Glomerular endothelial cell (primary cell): ENCODE results near the gene CISD3. TPM values are rescaled to one million over a fixed set of nuclear protein-coding genes. Genes with fewer than 3 reads are reported as not detected.

ENCODE experiments used
- DNase-seq: peaks from one replicate; pipeline ENCODE4 v3.0.0-alpha.2; 2011; ENCODE audit warnings: low read depth, low spot score; ENCODE audit errors: extremely low read depth
- total RNA-seq: library from RNA; depleted of rRNA; stranded (reverse); fragments of >200 nt; gene quantifications from 2 replicates; pipeline ENCODE4 v1.2.3, GENCODE V29; 2015

Gene CISD3
- 6.1 and 13.3 TPM in 2 replicates for total RNA-seq

DNA sequence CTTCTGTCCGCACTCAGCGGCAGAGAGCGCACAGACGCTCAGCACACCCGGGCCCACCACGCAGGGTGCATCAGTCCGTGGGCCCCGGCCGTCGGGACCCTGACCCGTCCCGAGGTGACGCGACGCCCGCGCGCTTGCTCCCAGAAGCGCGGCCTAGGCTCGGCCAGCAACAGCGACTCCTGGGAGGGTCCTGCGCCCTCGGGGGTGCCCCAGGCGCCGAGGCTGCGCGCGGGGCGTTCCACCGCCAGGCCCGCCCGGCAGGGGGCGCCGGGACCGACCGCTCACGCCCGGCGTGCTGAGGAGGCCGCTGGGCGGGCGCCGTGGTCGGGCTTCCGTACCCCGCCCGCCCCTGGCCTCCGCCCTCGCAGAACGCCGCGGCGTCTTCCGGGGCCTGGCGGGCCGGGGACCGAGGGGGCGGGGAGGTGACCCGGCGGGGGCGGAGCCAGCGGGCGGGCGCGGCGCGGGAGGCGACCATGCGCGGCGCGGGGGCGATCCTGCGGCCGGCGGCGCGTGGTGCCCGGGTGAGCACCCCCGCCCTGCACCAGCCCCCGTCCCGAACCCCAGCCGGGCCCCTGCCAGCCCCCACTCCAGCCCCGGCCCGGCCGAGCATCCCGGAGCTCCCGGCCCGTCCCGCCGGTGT lies at the start of gene CISD3:
CISD3 (plus strand) TSS at position 456 of the 640 bp plus-strand sequence; CDS start at position 474, 18 bp downstream.
- no peak for DNase-seq

- DNase-seq, result no peak
Observed at GRCh38 chr17:38681096-38681495, 49.0 kb upstream of the CISD3 start.

GRCh38 chr17:38685491-38685890 lies 44.6 kb upstream of the CISD3 start:
- DNase-seq, result no peak

- DNase-seq, result no peak
Observed at GRCh38 chr17:38687286-38687685, 42.9 kb upstream of the CISD3 start.

GRCh38 chr17:38690386-38690785 lies 39.8 kb upstream of the CISD3 start:
- DNase-seq, result no peak

- no peak for DNase-seq
Observed at GRCh38 chr17:38691154-38691553, 39.0 kb upstream of the CISD3 start.

DNA sequence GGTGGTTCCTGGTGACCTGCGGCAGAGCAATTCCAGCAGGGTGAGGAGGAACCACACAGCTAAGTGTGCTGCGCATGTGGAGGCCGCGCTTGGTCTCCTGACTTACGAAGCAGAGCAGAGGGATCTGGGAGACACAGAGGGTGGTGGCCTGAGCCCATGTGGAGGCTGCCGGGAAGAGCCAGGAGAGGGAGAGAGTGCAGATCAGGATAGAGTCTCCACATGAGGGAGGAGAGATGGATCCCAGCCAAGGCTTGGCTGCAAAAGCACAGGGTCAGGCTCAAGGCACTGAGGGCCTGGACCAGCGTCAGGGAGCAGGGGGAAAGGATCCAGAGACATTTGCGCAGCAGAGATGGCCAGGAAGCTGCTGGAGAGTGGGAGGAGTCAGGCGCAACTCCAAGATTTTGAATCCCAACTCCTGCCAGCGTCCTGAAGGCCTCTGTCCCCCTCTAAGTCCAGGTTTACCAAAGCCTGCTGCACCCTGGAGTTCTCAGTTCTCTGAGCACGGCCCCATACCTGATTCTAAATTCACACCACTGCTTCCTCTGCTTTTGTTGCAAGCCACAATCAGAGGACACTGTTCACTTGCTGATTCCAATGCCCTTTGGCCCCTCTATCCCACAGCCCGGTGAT lies 36.3 kb upstream of the CISD3 start:
- no peak for DNase-seq

DNA sequence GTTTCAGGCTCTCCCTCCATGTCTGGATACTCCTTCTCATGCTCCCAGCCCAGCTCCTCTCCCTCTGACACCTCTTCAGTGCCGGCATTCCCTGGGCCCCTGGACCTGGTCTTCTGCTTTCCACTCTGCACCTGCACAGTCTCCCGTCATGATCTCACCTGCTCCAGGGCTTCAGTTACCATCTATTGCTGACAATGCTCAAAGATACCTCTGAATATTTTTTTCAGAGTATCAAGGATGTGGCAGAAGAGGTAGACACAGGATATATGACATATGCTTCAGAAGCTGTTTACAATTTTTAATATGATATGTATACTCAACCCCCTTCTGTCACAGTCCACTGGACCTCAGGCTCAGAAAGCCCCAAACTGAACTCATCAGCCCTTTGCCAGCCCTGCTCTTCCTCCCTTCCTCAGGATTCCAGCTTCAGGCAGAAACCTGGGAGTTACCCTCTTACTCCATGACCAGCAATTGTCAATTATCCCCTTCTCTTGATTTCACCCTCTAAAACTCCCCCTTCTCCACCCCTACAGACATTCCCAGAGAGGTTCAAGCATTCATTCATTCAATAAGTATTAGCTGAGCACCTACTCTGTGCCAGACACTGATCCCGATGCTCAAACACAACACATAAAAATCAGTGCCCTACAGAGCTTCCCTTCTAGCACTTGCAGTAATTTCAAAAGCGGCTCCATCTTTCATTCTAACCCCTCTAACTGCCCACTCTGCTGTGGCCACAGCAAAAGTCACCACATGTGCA lies 32.9 kb upstream of the CISD3 start:
- DNase-seq, result no peak

DNA sequence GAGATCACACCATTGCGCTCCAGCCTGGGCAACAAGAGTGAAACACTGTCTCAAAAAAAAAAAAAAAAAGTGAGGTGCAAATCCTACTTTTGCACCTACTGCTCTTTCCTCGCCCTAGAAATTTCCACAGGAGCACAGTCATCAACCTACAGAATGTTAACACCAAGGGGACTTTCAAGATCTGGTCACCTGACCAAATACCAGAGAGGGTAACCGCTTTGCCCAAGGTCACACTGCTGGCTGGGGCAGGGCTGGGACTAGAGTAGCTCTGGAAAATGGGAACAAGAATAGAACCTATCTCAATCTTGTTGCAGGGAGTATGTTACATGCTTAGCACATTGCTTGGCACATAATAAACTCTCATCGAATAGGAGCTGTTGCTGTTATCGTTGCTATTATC lies 31.4 kb upstream of the CISD3 start:
- DNase-seq, result no peak

DNA sequence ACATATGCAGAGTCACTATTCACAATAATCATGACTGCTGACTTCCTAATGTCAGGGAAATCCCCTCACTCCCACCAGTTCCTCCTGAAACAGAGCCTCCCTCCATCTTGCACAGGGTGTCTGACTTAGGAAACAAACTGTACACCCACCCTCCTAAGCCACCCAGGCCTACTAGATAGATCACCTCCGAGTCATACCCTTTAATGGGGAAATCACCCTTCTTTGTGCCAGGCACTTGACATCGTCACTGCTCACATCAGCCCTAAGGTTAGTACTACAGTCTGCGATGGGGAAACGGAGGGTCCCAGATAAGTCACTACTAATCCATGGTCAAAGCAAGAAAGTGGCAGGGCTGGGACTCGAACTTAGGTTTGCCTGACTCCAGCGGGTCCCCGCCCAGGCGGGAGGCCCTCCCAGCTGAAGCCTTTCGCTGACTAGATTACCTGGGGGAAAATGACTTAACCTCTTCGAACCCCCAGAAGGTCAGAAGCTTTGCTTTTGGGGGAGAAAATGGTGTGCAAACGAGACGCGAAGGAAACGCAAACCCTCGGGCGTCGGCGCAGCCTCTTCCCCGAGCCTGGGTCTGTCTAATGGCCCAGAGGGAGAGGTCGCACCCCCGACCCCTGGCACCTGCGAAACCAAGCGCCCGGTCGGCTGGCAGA lies 28.5 kb upstream of the CISD3 start:
- DNase-seq, result no peak

DNA sequence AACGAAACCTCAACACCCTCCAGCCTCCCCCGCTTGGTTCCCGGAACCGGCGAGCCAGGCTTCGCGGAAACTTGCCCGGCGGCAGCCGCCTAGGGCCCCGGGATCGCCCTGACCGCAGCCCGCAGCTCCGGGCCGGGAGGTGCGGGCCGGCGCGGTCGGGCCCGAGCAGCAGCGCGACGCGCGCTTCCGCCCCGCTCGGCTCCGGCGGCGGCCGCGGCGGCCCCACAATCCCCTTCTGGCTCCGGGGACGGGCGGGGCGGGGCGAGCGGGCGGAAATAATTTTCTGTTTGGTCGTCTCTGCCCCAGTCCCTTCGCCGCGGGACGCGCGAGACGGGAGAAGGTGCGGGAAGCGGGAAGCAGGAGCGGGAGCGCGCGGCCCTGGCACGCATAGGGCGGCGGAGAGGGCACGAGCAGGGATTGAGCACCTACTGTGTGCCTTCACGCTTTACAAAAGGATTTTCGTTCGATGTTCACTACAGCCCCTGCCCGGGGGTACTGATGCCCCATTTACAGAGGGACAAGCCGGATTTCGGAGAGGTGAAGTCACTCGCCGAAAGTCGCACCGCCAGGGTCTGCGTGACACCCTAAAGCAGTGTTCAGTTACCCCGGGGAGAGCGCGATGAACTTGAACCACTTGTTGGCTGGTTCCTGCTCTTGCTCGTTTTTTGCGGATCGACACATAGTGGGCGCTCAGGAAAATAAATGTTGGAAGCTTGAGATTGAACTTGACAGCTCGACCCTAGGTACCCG lies 27.8 kb upstream of the CISD3 start:
- no peak for DNase-seq

GRCh38 chr17:38702916-38703741 lies 27.0 kb upstream of the CISD3 start:
- DNase-seq, result no peak

DNA sequence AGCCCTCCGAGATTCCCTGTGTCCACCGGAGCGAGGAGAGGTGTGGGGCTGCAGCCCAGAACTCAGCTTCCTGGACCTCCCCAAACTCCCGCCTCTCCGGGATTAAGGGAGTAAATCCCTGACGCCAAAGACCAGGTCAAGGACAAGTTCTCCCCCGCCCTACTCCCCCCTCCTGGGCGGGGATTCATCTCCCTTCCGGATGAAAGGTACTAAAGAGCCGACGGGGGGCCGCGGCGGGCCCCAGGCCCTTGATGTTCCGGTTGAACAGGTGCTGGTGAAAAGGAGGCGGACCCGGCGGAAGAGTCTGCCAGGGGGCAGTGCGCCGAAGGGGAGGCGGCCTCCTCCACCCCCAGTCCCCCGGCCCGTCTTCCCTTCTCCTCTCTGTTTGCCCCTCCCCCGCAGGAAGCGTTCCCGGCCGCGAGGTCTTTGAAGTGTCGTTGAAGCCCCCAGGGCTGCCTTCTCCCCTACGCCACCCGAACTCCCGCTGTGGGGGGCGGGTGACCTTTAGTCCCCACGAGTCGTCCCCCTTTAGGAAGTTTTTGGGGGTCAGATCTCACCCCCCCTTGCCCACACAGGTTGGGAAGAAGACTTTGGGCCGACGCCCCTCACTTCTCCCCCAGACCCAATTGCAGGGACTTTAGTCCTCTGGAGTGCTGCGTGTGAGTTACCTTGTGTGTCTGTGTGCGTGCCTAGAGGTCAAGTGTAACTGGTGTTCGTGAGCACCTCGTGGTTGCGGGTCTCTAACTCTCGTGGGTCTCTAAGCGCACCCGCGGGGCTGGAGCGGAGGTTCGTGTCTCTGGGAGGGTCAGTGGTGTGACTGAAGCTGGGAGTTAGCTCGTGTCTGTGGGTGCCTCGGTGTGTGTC lies 26.2 kb upstream of the CISD3 start:
- DNase-seq, result no peak

GRCh38 chr17:38704606-38705522 lies 25.3 kb upstream of the CISD3 start, which contains the start of gene MLLT6:
MLLT6 (plus strand) TSS chr17:38705273; CDS start chr17:38705633, 360 bp downstream.
- no peak for DNase-seq

GRCh38 chr17:38705523-38705802 lies 24.7 kb upstream of the CISD3 start:
- no peak for DNase-seq

GRCh38 chr17:38705803-38706504 lies 24.2 kb upstream of the CISD3 start:
- no peak for DNase-seq

DNA sequence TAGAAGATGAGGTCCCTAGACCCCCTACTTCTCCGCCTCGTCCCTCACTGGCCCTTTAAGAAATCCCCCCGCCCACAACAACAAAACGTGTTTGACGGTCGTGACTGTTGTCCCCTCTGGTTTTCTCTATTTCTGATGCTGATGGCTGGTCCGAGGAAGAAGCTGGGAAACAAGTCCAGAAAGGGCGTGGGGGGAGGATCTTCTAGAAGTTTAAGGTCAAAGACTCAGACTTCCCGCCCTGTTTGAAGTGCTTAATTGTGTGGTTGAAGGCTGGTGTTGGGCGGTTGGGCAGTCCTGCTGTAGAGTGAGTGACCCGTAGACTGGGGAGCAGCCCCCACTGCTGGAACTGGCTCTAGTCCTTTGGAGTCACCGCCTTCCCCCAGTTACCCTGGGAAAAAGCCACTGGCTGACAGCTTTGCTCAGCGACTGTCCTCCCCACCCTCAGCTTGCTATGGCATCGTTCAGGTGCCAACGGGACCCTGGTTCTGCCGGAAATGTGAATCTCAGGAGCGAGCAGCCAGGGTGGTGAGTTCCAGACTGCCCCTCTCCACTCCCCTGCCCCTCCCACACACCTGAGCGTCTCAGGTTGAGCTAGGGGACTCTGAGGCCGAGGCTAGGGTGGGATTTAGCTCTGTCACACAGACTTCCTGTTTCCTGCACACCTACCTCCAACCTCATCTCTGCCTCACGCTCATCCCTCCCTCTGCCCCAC lies 23.5 kb upstream of the CISD3 start:
- DNase-seq, result no peak
